GM12878 (cell line): ENCODE data around the gene TKT. TPM values are rescaled to one million over a fixed set of nuclear protein-coding genes. Genes with fewer than 3 reads are reported as not detected.

Experiments
- ATF7 ChIP-seq: fragments of 450-650 bp; IDR thresholded peaks from 2 replicates; pipeline ENCODE4 v1.6.1; 2016; ENCODE audit warnings: low read depth, mild to moderate bottlenecking
- BCL11A ChIP-seq: IDR thresholded peaks from 2 replicates; pipeline ENCODE4 v1.6.1; 2011; ENCODE audit warnings: low read depth, low read length
- BRCA1 ChIP-seq: IDR thresholded peaks from 2 replicates; pipeline ENCODE4 v1.6.1; 2011; ENCODE audit warnings: low read depth, low read length, improper control_type of control experiment
- CBX3 ChIP-seq: fragments of 200-600 bp; sonication (generic); IDR thresholded peaks from 2 replicates; pipeline ENCODE4 v1.6.1; 2016; ENCODE audit warnings: low read depth, borderline replicate concordance
- HDGF ChIP-seq: fragments of 450-650 bp; IDR thresholded peaks from 2 replicates; pipeline ENCODE4 v1.6.1; 2016; ENCODE audit warnings: antibody characterized with exemption
- IKZF1 ChIP-seq: fragments of 450-650 bp; conservative IDR thresholded peaks from 2 replicates; pipeline ENCODE4 v1.6.1; 2017; ENCODE audit warnings: antibody characterized with exemption, mild to moderate bottlenecking
- JUND ChIP-seq: IDR thresholded peaks from 2 replicates; pipeline ENCODE4 v1.6.1; 2012; ENCODE audit warnings: low read depth, mild to moderate bottlenecking, low read length, improper control_type of control experiment, moderate library complexity
- MEF2A ChIP-seq: IDR thresholded peaks from 2 replicates; pipeline ENCODE4 v1.6.1; 2011; ENCODE audit warnings: low read depth, mild to moderate bottlenecking, low read length, moderate library complexity; ENCODE audit not compliant: insufficient read depth
- MEF2B ChIP-seq: fragments of 450-650 bp; IDR thresholded peaks from 2 replicates; pipeline ENCODE4 v1.6.1; 2018; ENCODE audit warnings: mild to moderate bottlenecking, moderate library complexity; ENCODE audit not compliant: partially characterized antibody, poor library complexity, severe bottlenecking
- MYC ChIP-seq: IDR thresholded peaks from 2 replicates; pipeline ENCODE4 v1.6.1; 2011; ENCODE audit warnings: mild to moderate bottlenecking, low read length, moderate library complexity, inconsistent platforms; ENCODE audit not compliant: insufficient read depth, insufficient replicate concordance, insufficient read length, severe bottlenecking
- NBN ChIP-seq: fragments of 450-650 bp; IDR thresholded peaks from 2 replicates; pipeline ENCODE4 v1.6.1; 2016
- NR2C1 ChIP-seq: fragments of 450-650 bp; IDR thresholded peaks from 2 replicates; pipeline ENCODE4 v1.6.1; 2017; ENCODE audit warnings: antibody characterized with exemption, mild to moderate bottlenecking, moderate library complexity
- NR2C2 ChIP-seq: IDR thresholded peaks from 2 replicates; pipeline ENCODE4 v1.6.1; 2011; ENCODE audit warnings: borderline replicate concordance, low read depth; ENCODE audit not compliant: control insufficient read depth, insufficient read length
- NR2F1 ChIP-seq: fragments of 450-650 bp; conservative IDR thresholded peaks from 2 replicates; pipeline ENCODE4 v1.6.1; 2017; ENCODE audit warnings: mild to moderate bottlenecking
- PAX5 ChIP-seq: IDR thresholded peaks from 2 replicates; pipeline ENCODE4 v1.6.1; 2011; ENCODE audit warnings: low read depth, low read length, borderline replicate concordance
- RAD51 ChIP-seq: fragments of 450-650 bp; IDR thresholded peaks from 2 replicates; pipeline ENCODE4 v1.6.1; 2016; ENCODE audit warnings: moderate library complexity, mild to moderate bottlenecking, inconsistent platforms
- SMARCA5 ChIP-seq: fragments of 450-650 bp; IDR thresholded peaks from 2 replicates; pipeline ENCODE4 v1.6.1; 2017; ENCODE audit warnings: mild to moderate bottlenecking
- SREBF2 ChIP-seq: IDR thresholded peaks from 2 replicates; pipeline ENCODE4 v1.6.1; 2012; ENCODE audit warnings: mild to moderate bottlenecking, low read length
- STAT1 ChIP-seq: fragments of 450-650 bp; conservative IDR thresholded peaks from 2 replicates; pipeline ENCODE4 v1.6.1; 2014; ENCODE audit warnings: antibody characterized with exemption, mild to moderate bottlenecking
- TCF12 ChIP-seq: IDR thresholded peaks from 2 replicates; pipeline ENCODE4 v1.6.1; 2011; ENCODE audit warnings: low read depth, mild to moderate bottlenecking, low read length
- ZBED1 ChIP-seq: IDR thresholded peaks from 2 replicates; pipeline ENCODE4 v1.6.1; 2016; ENCODE audit warnings: borderline replicate concordance
- ZNF207 ChIP-seq: fragments of 450-650 bp; IDR thresholded peaks from 2 replicates; pipeline ENCODE4 v1.6.1; 2014; ENCODE audit warnings: antibody characterized with exemption, mild to moderate bottlenecking, borderline replicate concordance
- polyA plus RNA-seq, 11 experiments: library from polyadenylated mRNA; depleted of rRNA in 4 of 11; unstranded in 6 of 11; stranded (reverse) in 5 of 11; fragments of >200 nt; fragmentation: Nextera tagmentation in 4 of 11; fragmentation: Illumina TruSeq in 1 of 11; extraction: Ambion mirVana in 4 of 11; extraction: Trizol in 1 of 11; gene quantifications; 1 replicate in 1 of 11; 2 replicates in 10 of 11; pipeline versions ENCODE4 v1.2.1 to v1.2.3, GENCODE V29; 2011 to 2016; ENCODE audit warnings: inconsistent platforms in 2 of 11, missing spikeins in 2 of 11, low read depth in 1 of 11
- total RNA-seq, 4 experiments: library from RNA; depleted of rRNA in 3 of 4; stranded (reverse); fragments of >200 nt in 3 of 4; fragmentation: Illumina TruSeq in 1 of 4; extraction: Trizol in 1 of 4; gene quantifications; 2 replicates each; pipeline versions ENCODE4 v1.2.1 to v1.2.3, GENCODE V29; 2013 to 2021
- TF ChIP-seq, protein P1 (sequence below): fragments of 450-650 bp; IDR thresholded peaks from 2 replicates; pipeline ENCODE4 v1.6.1; 2018; ENCODE audit warnings: mild to moderate bottlenecking, low read depth, moderate library complexity; ENCODE audit not compliant: partially characterized antibody
- TF ChIP-seq, protein P2 (sequence below): fragments of 450-650 bp; IDR thresholded peaks from 2 replicates; pipeline ENCODE4 v1.6.1; 2016; ENCODE audit warnings: mild to moderate bottlenecking, moderate library complexity, borderline replicate concordance
- TF ChIP-seq, protein P3 (sequence below): IDR thresholded peaks from 2 replicates; pipeline ENCODE4 v1.6.1; 2012; ENCODE audit warnings: low read depth, low read length, improper control_type of control experiment

TKT gene
- total and polyA plus RNA-seq, 10 of the 15 experiments (the other 5 are each of a cell fraction or from before 2014, with no cell fraction given), result 56.4 to 385 (median 143) TPM

DNA sequence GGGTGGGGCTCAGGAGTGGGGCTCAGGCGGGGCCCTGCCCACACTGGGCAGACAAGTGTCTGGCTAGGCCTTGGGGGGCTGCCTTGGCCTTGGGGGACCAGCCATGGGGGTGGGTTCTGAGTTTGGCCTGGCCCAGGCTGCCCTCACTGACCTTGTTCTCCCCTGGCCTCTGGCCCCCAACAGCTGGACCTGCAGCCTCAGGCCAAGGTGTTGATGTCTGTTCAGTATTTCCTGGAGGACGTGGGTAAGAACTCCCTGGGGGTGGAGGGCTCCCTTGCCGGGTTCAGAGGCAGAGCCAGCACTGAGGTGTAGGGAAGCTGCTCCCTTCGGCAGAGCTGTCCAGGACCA lies 74.8 kb downstream of the TKT start (continued):
- no peak for TF ChIP-seq ZNF207
- TF ChIP-seq MEF2B, result peak; percentile 51
- TF ChIP-seq ZBED1, result no peak
- no peak for TF ChIP-seq RAD51
- TF ChIP-seq STAT1, result no peak
- TF ChIP-seq SREBF2, result no peak
- 0 out of 2 replicates have a peak, but pooled peaks have one; percentile 38 for TF ChIP-seq SMARCA5
- TF ChIP-seq, protein P1, sequence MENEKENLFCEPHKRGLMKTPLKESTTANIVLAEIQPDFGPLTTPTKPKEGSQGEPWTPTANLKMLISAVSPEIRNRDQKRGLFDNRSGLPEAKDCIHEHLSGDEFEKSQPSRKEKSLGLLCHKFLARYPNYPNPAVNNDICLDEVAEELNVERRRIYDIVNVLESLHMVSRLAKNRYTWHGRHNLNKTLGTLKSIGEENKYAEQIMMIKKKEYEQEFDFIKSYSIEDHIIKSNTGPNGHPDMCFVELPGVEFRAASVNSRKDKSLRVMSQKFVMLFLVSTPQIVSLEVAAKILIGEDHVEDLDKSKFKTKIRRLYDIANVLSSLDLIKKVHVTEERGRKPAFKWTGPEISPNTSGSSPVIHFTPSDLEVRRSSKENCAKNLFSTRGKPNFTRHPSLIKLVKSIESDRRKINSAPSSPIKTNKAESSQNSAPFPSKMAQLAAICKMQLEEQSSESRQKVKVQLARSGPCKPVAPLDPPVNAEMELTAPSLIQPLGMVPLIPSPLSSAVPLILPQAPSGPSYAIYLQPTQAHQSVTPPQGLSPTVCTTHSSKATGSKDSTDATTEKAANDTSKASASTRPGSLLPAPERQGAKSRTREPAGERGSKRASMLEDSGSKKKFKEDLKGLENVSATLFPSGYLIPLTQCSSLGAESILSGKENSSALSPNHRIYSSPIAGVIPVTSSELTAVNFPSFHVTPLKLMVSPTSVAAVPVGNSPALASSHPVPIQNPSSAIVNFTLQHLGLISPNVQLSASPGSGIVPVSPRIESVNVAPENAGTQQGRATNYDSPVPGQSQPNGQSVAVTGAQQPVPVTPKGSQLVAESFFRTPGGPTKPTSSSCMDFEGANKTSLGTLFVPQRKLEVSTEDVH, result no peak
- TF ChIP-seq, protein P2, sequence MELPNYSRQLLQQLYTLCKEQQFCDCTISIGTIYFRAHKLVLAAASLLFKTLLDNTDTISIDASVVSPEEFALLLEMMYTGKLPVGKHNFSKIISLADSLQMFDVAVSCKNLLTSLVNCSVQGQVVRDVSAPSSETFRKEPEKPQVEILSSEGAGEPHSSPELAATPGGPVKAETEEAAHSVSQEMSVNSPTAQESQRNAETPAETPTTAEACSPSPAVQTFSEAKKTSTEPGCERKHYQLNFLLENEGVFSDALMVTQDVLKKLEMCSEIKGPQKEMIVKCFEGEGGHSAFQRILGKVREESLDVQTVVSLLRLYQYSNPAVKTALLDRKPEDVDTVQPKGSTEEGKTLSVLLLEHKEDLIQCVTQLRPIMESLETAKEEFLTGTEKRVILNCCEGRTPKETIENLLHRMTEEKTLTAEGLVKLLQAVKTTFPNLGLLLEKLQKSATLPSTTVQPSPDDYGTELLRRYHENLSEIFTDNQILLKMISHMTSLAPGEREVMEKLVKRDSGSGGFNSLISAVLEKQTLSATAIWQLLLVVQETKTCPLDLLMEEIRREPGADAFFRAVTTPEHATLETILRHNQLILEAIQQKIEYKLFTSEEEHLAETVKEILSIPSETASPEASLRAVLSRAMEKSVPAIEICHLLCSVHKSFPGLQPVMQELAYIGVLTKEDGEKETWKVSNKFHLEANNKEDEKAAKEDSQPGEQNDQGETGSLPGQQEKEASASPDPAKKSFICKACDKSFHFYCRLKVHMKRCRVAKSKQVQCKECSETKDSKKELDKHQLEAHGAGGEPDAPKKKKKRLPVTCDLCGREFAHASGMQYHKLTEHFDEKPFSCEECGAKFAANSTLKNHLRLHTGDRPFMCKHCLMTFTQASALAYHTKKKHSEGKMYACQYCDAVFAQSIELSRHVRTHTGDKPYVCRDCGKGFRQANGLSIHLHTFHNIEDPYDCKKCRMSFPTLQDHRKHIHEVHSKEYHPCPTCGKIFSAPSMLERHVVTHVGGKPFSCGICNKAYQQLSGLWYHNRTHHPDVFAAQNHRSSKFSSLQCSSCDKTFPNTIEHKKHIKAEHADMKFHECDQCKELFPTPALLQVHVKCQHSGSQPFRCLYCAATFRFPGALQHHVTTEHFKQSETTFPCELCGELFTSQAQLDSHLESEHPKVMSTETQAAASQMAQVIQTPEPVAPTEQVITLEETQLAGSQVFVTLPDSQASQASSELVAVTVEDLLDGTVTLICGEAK, result no peak
- no peak for TF ChIP-seq MEF2A
- TF ChIP-seq PAX5, result no peak
- no peak for TF ChIP-seq CBX3
- TF ChIP-seq JUND, result no peak
- TF ChIP-seq TCF12, result no peak
- TF ChIP-seq ATF7, result no peak
- no peak for TF ChIP-seq NR2C2
- TF ChIP-seq BCL11A, result no peak
- no peak for TF ChIP-seq HDGF
- TF ChIP-seq BRCA1, result no peak
- TF ChIP-seq, protein P3, sequence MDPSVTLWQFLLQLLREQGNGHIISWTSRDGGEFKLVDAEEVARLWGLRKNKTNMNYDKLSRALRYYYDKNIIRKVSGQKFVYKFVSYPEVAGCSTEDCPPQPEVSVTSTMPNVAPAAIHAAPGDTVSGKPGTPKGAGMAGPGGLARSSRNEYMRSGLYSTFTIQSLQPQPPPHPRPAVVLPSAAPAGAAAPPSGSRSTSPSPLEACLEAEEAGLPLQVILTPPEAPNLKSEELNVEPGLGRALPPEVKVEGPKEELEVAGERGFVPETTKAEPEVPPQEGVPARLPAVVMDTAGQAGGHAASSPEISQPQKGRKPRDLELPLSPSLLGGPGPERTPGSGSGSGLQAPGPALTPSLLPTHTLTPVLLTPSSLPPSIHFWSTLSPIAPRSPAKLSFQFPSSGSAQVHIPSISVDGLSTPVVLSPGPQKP, result no peak
- no peak for TF ChIP-seq MYC
- peak; percentile 72; the same call in 1 of the 2 replicates for TF ChIP-seq NR2F1
- 0 out of 2 replicates have a peak, but pooled peaks have one; percentile 26 for TF ChIP-seq NBN
- TF ChIP-seq IKZF1, result peak; percentile 53; the same call in 1 of the 2 replicates
- no peak for TF ChIP-seq NR2C1
